CD4-positive, CD25-positive, alpha-beta regulatory T cell (primary cell): Measurements from ENCODE around the gene WDR70. TPM values are rescaled to one million over a fixed set of nuclear protein-coding genes. Genes with fewer than 3 reads are reported as not detected.
"Not testable (repeated sequence)": the region's sequence is repeated elsewhere in the genome, so short reads cannot be mapped to it uniquely, and the experiment has no call there.

Source experiments
- ATAC-seq, 2 donors: fragments of 150-1000 bp; cut with Tn5 transposase; one replicate each; pipeline ENCODE4 v1.10.0; 2021; ENCODE audit warnings: low read depth in 2 of 2, moderate number of reproducible peaks in 2 of 2, moderate library complexity in 1 of 2
- DNase-seq, 3 donors: peaks; one replicate each; pipeline versions ENCODE4 v3.0.0 to v3.0.0-alpha.2; 2012 to 2022; ENCODE audit warnings: mixed read lengths in 1 of 3
- H3K27ac ChIP-seq: one replicate; pipeline ENCODE4 v1.7.0; 2013; ENCODE audit warnings: mild to moderate bottlenecking, low read length; ENCODE audit not compliant: insufficient read depth, poor library complexity, severe bottlenecking
- H3K27me3 ChIP-seq: one replicate; pipeline ENCODE4 v1.7.0; 2013; ENCODE audit warnings: low read length; ENCODE audit not compliant: control insufficient read depth, insufficient read depth
- H3K36me3 ChIP-seq: one replicate; pipeline ENCODE4 v1.7.0; 2013; ENCODE audit warnings: mild to moderate bottlenecking, low read length, moderate library complexity; ENCODE audit not compliant: control insufficient read depth, insufficient read depth
- H3K4me1 ChIP-seq: 2 replicates; pipeline ENCODE4 v1.7.0; 2013; ENCODE audit warnings: mild to moderate bottlenecking, low read length; ENCODE audit not compliant: insufficient read depth, control insufficient read depth, poor library complexity, severe bottlenecking
- H3K4me3 ChIP-seq: one replicate; pipeline ENCODE4 v1.7.0; 2013; ENCODE audit warnings: low read depth, mild to moderate bottlenecking, low read length, moderate library complexity
- H3K9me3 ChIP-seq, 2 experiments: 1 replicate in 1 of 2; 2 replicates in 1 of 2; pipeline ENCODE4 v1.7.0; 2013; ENCODE audit warnings: low read length in 2 of 2, mild to moderate bottlenecking in 1 of 2, moderate library complexity in 1 of 2; ENCODE audit not compliant: control insufficient read depth in 2 of 2
- H3K27ac Mint-ChIP-seq, 3 donors: one replicate each; pipeline ENCODE4 v1.8.0; 2020 to 2022; ENCODE audit warnings: mild to moderate bottlenecking in 3 of 3, mixed read lengths in 3 of 3, moderate library complexity in 2 of 3
- H3K27me3 Mint-ChIP-seq: one replicate; pipeline ENCODE4 v1.8.0; 2022; ENCODE audit warnings: mild to moderate bottlenecking, mixed read lengths
- H3K36me3 Mint-ChIP-seq: one replicate; pipeline ENCODE4 v1.8.0; 2020; ENCODE audit warnings: mixed read lengths
- H3K4me1 Mint-ChIP-seq, 4 donors: one replicate each; pipeline ENCODE4 v1.8.0; 2020 to 2022; ENCODE audit warnings: mixed read lengths in 4 of 4, mild to moderate bottlenecking in 1 of 4
- H3K4me3 Mint-ChIP-seq, 4 donors: one replicate each; pipeline ENCODE4 v1.8.0; 2020 to 2022; ENCODE audit warnings: mild to moderate bottlenecking in 4 of 4, mixed read lengths in 4 of 4, moderate library complexity in 3 of 4
- H3K9me3 Mint-ChIP-seq, 7 donors: one replicate each; pipeline ENCODE4 v1.8.0; 2020 to 2022; ENCODE audit warnings: mixed read lengths in 7 of 7, mild to moderate bottlenecking in 3 of 7, moderate library complexity in 2 of 7
- polyA plus RNA-seq, 4 donors: library from polyadenylated mRNA; unstranded; fragments of 300-500 nt; fragmentation: Illumina TruSeq; gene quantifications; one replicate each; pipeline ENCODE4 v1.2.3, GENCODE V29; 2021
- total RNA-seq: library from RNA; stranded (reverse); gene quantifications from one replicate; pipeline ENCODE4 v1.2.3, GENCODE V29; 2022

Gene WDR70
- total and polyA plus RNA-seq, 5 donors from 2014 or later = 15.9 to 35.3 (median 24.9) TPM

GRCh38 chr5:37481395-37481794 is 102.3 kb downstream of the WDR70 start:
- not testable (repeated sequence) for H3K27ac ChIP-seq, H3K27me3 Mint-ChIP-seq, ATAC-seq, H3K4me3 ChIP-seq, H3K27me3 ChIP-seq, DNase-seq, H3K4me1 Mint-ChIP-seq, H3K27ac Mint-ChIP-seq, H3K9me3 ChIP-seq, H3K4me1 ChIP-seq, H3K4me3 Mint-ChIP-seq
- H3K36me3 ChIP-seq = peaks cover 27% of the 10 kb centered on the region
- peaks cover 43% of the 10 kb centered on the region for H3K36me3 Mint-ChIP-seq
- H3K9me3 Mint-ChIP-seq = peaks cover 0 to 13% (median 7%) of the 10 kb centered on the region in 7 donors

GRCh38 chr5:37490120-37490810 is 111.1 kb downstream of the WDR70 start:
- Histone ChIP-seq H3K36me3 (peaks cover 12% of the 10 kb centered on the region), H3K4me1 (no peaks in the 10 kb centered on the region), H3K4me3 (no peak overlapping the region), H3K27ac (no peak overlapping the region), H3K27me3 (no peaks in the 10 kb centered on the region), H3K9me3 (peaks cover 6 to 12% of the 10 kb centered on the region in 2 experiments)
- ATAC-seq = no peak
- Mint-ChIP-seq H3K27ac (peak overlapping the region in 2 of 3 donors; percentile 38 to 42), H3K4me3 (no peak overlapping the region), H3K9me3 (peaks cover 2 to 12% (median 4%) of the 10 kb centered on the region in 7 donors), H3K36me3 (peaks cover 42% of the 10 kb centered on the region), H3K27me3 (no peaks in the 10 kb centered on the region), H3K4me1 (peaks cover 18 to 28% (median 23%) of the 10 kb centered on the region in 4 donors)
- no peak for DNase-seq

DNA sequence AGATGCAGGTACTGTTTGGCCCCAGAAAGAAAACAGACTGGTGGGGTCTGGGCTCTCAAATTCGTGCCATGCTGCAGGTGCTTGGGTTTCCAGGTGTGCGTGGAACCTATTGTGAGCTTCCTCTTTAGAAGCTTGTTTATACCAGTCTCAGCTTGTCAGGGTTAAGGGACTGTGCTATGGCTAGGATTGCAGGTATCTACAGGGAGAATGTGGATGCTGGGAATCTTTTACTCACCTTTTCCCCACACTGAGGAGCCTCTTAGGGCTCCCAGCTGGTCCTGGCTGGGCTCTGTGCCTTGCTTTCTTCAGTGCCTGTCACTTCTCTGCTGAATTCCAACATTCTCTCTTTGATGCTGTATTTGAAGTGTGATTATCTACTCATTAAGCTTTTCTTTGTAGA is 111.8 kb downstream of the WDR70 start:
- H3K4me3 ChIP-seq = no peak overlapping the region
- Mint-ChIP-seq H3K4me3 (no peak overlapping the region), H3K36me3 (peaks cover 43% of the 10 kb centered on the region), H3K9me3 (peaks cover 2 to 12% (median 4%) of the 10 kb centered on the region in 7 donors), H3K4me1 (peaks cover 20 to 30% (median 25%) of the 10 kb centered on the region in 4 donors), H3K27me3 (no peaks in the 10 kb centered on the region), H3K27ac (peak overlapping the region in 1 of 3 donors; percentile 42)
- DNase-seq (no peak), ATAC-seq (no peak)
- H3K9me3 ChIP-seq = peaks cover 6 to 12% of the 10 kb centered on the region in 2 experiments
- H3K27me3 ChIP-seq = no peaks in the 10 kb centered on the region
- H3K27ac ChIP-seq = no peak overlapping the region
- H3K4me1 ChIP-seq = no peaks in the 10 kb centered on the region
- peaks cover 12% of the 10 kb centered on the region for H3K36me3 ChIP-seq

GRCh38 chr5:37492778-37493555 is 113.8 kb downstream of the WDR70 start:
- H3K36me3 ChIP-seq = peaks cover 12% of the 10 kb centered on the region
- H3K4me1 ChIP-seq = no peaks in the 10 kb centered on the region
- Mint-ChIP-seq H3K27ac (peak overlapping the region in 2 of 3 donors; percentile 33 to 81), H3K36me3 (peaks cover 41% of the 10 kb centered on the region), H3K9me3 (peaks cover 0 to 7% (median 3%) of the 10 kb centered on the region in 7 donors), H3K27me3 (no peaks in the 10 kb centered on the region), H3K4me1 (peaks cover 15 to 30% (median 26%) of the 10 kb centered on the region in 4 donors), H3K4me3 (no peak overlapping the region)
- DNase-seq = peak in 1 of 3 donors; percentile 88
- H3K27me3 ChIP-seq = no peaks in the 10 kb centered on the region
- H3K9me3 ChIP-seq = peaks cover 4 to 7% of the 10 kb centered on the region in 2 experiments
- H3K4me3 ChIP-seq = no peak overlapping the region
- no peak overlapping the region for H3K27ac ChIP-seq
- peak; percentile 28 to 58 for ATAC-seq

GRCh38 chr5:37494756-37495155 is 115.6 kb downstream of the WDR70 start:
- DNase-seq = no peak
- Mint-ChIP-seq H3K27me3 (no peaks in the 10 kb centered on the region), H3K4me1 (peaks cover 11 to 29% (median 28%) of the 10 kb centered on the region in 4 donors), H3K9me3 (peaks cover 0 to 4% (median 0%) of the 10 kb centered on the region in 7 donors), H3K4me3 (no peak overlapping the region), H3K36me3 (peaks cover 40% of the 10 kb centered on the region), H3K27ac (no peak overlapping the region)
- H3K36me3 ChIP-seq = peaks cover 2% of the 10 kb centered on the region
- H3K4me3 ChIP-seq = no peak overlapping the region
- no peaks in the 10 kb centered on the region for H3K4me1 ChIP-seq
- no peaks in the 10 kb centered on the region for H3K9me3 ChIP-seq
- H3K27me3 ChIP-seq = no peaks in the 10 kb centered on the region
- ATAC-seq = no peak
- no peak overlapping the region for H3K27ac ChIP-seq

GRCh38 chr5:37495210-37495609 is 116.1 kb downstream of the WDR70 start:
- peak in 1 of 3 donors; percentile 54 for DNase-seq
- no peak overlapping the region for H3K27ac ChIP-seq

DNA sequence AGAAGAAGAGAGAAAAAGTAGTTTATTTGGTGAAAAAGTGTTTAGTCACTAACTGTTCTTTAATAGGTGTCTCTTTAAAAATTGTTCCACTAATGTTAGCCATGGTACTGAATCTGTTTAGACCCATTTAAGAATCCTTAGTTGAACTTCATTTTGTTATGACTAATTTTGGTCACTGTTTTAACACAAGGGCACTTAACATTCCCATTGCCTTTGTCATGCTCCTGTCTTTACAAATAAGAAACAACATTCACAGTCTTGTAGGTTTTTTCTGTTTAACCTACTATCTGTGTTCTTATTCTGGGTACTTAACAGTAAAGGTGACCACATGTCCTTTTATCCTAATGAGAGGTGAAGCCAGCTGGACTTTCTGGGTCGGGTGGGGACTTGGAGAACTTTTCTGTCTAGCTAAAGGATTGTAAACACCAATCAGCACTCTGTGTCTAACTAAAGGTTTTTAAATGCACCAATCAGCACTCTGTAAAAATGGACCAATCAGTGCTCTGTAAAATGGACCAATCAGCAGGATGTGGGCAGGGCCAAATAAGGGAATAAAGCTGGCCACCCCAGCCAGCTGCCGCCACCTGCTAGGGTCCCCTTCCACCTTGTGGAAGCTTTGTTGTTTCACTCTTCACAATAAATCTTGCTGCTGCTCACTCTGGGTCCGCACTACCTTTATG is 116.7 kb downstream of the WDR70 start:
- Histone ChIP-seq H3K4me1 (no peaks in the 10 kb centered on the region), H3K36me3 (peaks cover 2% of the 10 kb centered on the region), H3K27me3 (no peaks in the 10 kb centered on the region), H3K27ac (no peak overlapping the region), H3K9me3 (no peaks in the 10 kb centered on the region), H3K4me3 (no peak overlapping the region)
- Mint-ChIP-seq H3K27ac (peak overlapping the region in 1 of 3 donors; percentile 52), H3K9me3 (peaks cover 0 to 4% (median 0%) of the 10 kb centered on the region in 7 donors), H3K4me3 (peak overlapping the region in 1 of 4 donors; percentile 59), H3K36me3 (peaks cover 48% of the 10 kb centered on the region), H3K4me1 (peaks cover 11 to 29% (median 25%) of the 10 kb centered on the region in 4 donors), H3K27me3 (no peaks in the 10 kb centered on the region)
- no peak for ATAC-seq
- DNase-seq = no peak

More at GRCh38 chr5:37495210-37495609, 116.1 kb downstream of the WDR70 start:
- Mint-ChIP-seq H3K36me3 (peaks cover 44% of the 10 kb centered on the region), H3K4me1 (peaks cover 11 to 29% (median 26%) of the 10 kb centered on the region in 4 donors), H3K27ac (peak overlapping the region in 1 of 3 donors; percentile 52), H3K27me3 (no peaks in the 10 kb centered on the region), H3K4me3 (peak overlapping the region in 1 of 4 donors; percentile 29), H3K9me3 (peaks cover 0 to 4% (median 0%) of the 10 kb centered on the region in 7 donors)
- Histone ChIP-seq H3K36me3 (peaks cover 2% of the 10 kb centered on the region), H3K4me1 (no peaks in the 10 kb centered on the region), H3K9me3 (no peaks in the 10 kb centered on the region), H3K27me3 (no peaks in the 10 kb centered on the region), H3K4me3 (no peak overlapping the region)
- ATAC-seq = no peak
